Measurements from ENCODE around the gene ATXN7L1. TPM values are rescaled to one million over a fixed set of nuclear protein-coding genes. Genes with fewer than 3 reads are reported as not detected.
"Not testable (repeated sequence)": the region's sequence is repeated elsewhere in the genome, so short reads cannot be mapped to it uniquely, and the experiment has no call there.

The ATXN7L1 gene
- total and polyA plus RNA-seq, 2 donors (not counting 1 experiment from before 2014, with no cell fraction given), result 7.1 to 40.6 TPM

GRCh38 chr7:105600720-105601550, 275.5 kb downstream of the ATXN7L1 start:
- Histone ChIP-seq H2AFZ (ENCODE audit: insufficient read depth, low read depth, low read length, poor library complexity, severe bottlenecking) (no peak overlapping the region), H3K4me1 (ENCODE audit: control insufficient read depth in 2 of 2, insufficient read depth in 2 of 2, low read length in 2 of 2) (no peaks in the 10 kb centered on the region), H3K9me3 (ENCODE audit: control extremely low read depth in 1 of 3, control insufficient read depth in 2 of 3, insufficient read depth in 1 of 3, low read length in 2 of 3) (peaks cover 0 to 2% (median 0%) of the 10 kb centered on the region in 3 donors), H3K4me2 (replicated peaks; ENCODE audit: low read depth, low read length, poor library complexity, severe bottlenecking) (no peak overlapping the region), H3K79me2 (ENCODE audit: control insufficient read depth, insufficient read depth, low read length) (no peaks in the 10 kb centered on the region), H3K27ac (ENCODE audit: low read length in 2 of 2) (no peak overlapping the region), H4K20me1 (ENCODE audit: control insufficient read depth, insufficient read depth, low read length, poor library complexity, severe bottlenecking) (no peaks in the 10 kb centered on the region), H3K4me3 (ENCODE audit: control extremely low read depth in 1 of 5, extremely low read depth in 1 of 5, insufficient read depth in 1 of 5, low read depth in 2 of 5, low read length in 4 of 5) (no peak overlapping the region), H3K27me3 (replicated peaks in 1 of 4; ENCODE audit: control extremely low read depth in 1 of 4, control insufficient read depth in 3 of 4, insufficient read depth in 4 of 4, low read length in 3 of 4) (no peaks in the 10 kb centered on the region), H3K9ac (ENCODE audit: low read length) (no peak overlapping the region), H3K36me3 (replicated peaks in 1 of 2; ENCODE audit: control extremely low read depth in 1 of 2, control insufficient read depth in 1 of 2, extremely low read depth in 1 of 2, insufficient read depth in 2 of 2, low read length in 1 of 2) (no peaks in the 10 kb centered on the region)
- POLR2A ChIA-PET, result no interaction called here
- ATAC-seq (ENCODE audit: low read depth), result no peak
- H3K9me3 Mint-ChIP-seq (ENCODE audit: insufficient read depth), result no peaks in the 10 kb centered on the region
- no peak overlapping the region for H3K27ac Mint-ChIP-seq
- TF ChIP-seq EZH2 (IDR thresholded peaks at IDR 0.05; ENCODE audit: borderline replicate concordance, insufficient read depth, low read depth, low read length, poor library complexity, severe bottlenecking), result no peak
- TF ChIP-seq, protein P1, sequence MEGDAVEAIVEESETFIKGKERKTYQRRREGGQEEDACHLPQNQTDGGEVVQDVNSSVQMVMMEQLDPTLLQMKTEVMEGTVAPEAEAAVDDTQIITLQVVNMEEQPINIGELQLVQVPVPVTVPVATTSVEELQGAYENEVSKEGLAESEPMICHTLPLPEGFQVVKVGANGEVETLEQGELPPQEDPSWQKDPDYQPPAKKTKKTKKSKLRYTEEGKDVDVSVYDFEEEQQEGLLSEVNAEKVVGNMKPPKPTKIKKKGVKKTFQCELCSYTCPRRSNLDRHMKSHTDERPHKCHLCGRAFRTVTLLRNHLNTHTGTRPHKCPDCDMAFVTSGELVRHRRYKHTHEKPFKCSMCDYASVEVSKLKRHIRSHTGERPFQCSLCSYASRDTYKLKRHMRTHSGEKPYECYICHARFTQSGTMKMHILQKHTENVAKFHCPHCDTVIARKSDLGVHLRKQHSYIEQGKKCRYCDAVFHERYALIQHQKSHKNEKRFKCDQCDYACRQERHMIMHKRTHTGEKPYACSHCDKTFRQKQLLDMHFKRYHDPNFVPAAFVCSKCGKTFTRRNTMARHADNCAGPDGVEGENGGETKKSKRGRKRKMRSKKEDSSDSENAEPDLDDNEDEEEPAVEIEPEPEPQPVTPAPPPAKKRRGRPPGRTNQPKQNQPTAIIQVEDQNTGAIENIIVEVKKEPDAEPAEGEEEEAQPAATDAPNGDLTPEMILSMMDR (IDR thresholded peaks at IDR 0.05), result no peak
- H3K4me3 Mint-ChIP-seq, result no peak overlapping the region
- no peak for DNase-seq
- no peaks in the 10 kb centered on the region for H3K27me3 Mint-ChIP-seq
- H3K4me1 Mint-ChIP-seq, result no peaks in the 10 kb centered on the region
- intact Hi-C loops (cut with micrococcal nuclease), result no loop called here
- 87% methylated on average over 3 of the region's 14 CpGs for WGBS (ENCODE audit: insufficient coverage)
- CTCF ChIA-PET, result no interaction called here

GRCh38 chr7:105599551-105599950, 276.8 kb downstream of the ATXN7L1 start:
- ChIA-PET CTCF (no interaction called here), POLR2A (no interaction called here)
- Histone ChIP-seq H3K4me3 (ENCODE audit: control extremely low read depth in 1 of 5, extremely low read depth in 1 of 5, insufficient read depth in 1 of 5, low read depth in 2 of 5, low read length in 4 of 5) (no peak overlapping the region), H4K20me1 (ENCODE audit: control insufficient read depth, insufficient read depth, low read length, poor library complexity, severe bottlenecking) (no peaks in the 10 kb centered on the region), H3K27ac (ENCODE audit: low read length in 2 of 2) (no peak overlapping the region), H3K36me3 (replicated peaks in 1 of 2; ENCODE audit: control extremely low read depth in 1 of 2, control insufficient read depth in 1 of 2, extremely low read depth in 1 of 2, insufficient read depth in 2 of 2, low read length in 1 of 2) (no peaks in the 10 kb centered on the region), H3K9me3 (ENCODE audit: control extremely low read depth in 1 of 3, control insufficient read depth in 2 of 3, insufficient read depth in 1 of 3, low read length in 2 of 3) (peaks cover 0 to 2% (median 0%) of the 10 kb centered on the region in 3 donors), H3K27me3 (replicated peaks in 1 of 4; ENCODE audit: control extremely low read depth in 1 of 4, control insufficient read depth in 3 of 4, insufficient read depth in 4 of 4, low read length in 3 of 4) (no peaks in the 10 kb centered on the region), H3K4me2 (replicated peaks; ENCODE audit: low read depth, low read length, poor library complexity, severe bottlenecking) (no peak overlapping the region), H3K79me2 (ENCODE audit: control insufficient read depth, insufficient read depth, low read length) (no peaks in the 10 kb centered on the region), H3K9ac (ENCODE audit: low read length) (no peak overlapping the region), H3K4me1 (ENCODE audit: control insufficient read depth in 2 of 2, insufficient read depth in 2 of 2, low read length in 2 of 2) (no peaks in the 10 kb centered on the region), H2AFZ (ENCODE audit: insufficient read depth, low read depth, low read length, poor library complexity, severe bottlenecking) (no peak overlapping the region)
- DNase-seq (no peak), ATAC-seq (ENCODE audit: low read depth) (no peak)
- intact Hi-C loops (cut with micrococcal nuclease), result no loop called here
- 30% methylated on average over 1 of the region's 3 CpGs for WGBS (ENCODE audit: insufficient coverage)
- H3K9me3 Mint-ChIP-seq (ENCODE audit: insufficient read depth), result no peaks in the 10 kb centered on the region
- no peaks in the 10 kb centered on the region for H3K4me1 Mint-ChIP-seq
- no peaks in the 10 kb centered on the region for H3K27me3 Mint-ChIP-seq
- no peak overlapping the region for H3K27ac Mint-ChIP-seq
- TF ChIP-seq, protein P1 (IDR thresholded peaks at IDR 0.05), result no peak
- TF ChIP-seq EZH2 (IDR thresholded peaks at IDR 0.05; ENCODE audit: borderline replicate concordance, insufficient read depth, low read depth, low read length, poor library complexity, severe bottlenecking), result no peak
- no peak overlapping the region for H3K4me3 Mint-ChIP-seq

- H3K9ac ChIP-seq (ENCODE audit: low read length); H3K27ac Mint-ChIP-seq; ATAC-seq (ENCODE audit: low read depth); H3K27me3 ChIP-seq (replicated peaks in 1 of 4; ENCODE audit: control extremely low read depth in 1 of 4, control insufficient read depth in 3 of 4, insufficient read depth in 4 of 4, low read length in 3 of 4); intact Hi-C loops (cut with micrococcal nuclease); H3K9me3 ChIP-seq (ENCODE audit: control extremely low read depth in 1 of 3, control insufficient read depth in 2 of 3, insufficient read depth in 1 of 3, low read length in 2 of 3); H3K79me2 ChIP-seq (ENCODE audit: control insufficient read depth, insufficient read depth, low read length); H3K36me3 ChIP-seq (replicated peaks in 1 of 2; ENCODE audit: control extremely low read depth in 1 of 2, control insufficient read depth in 1 of 2, extremely low read depth in 1 of 2, insufficient read depth in 2 of 2, low read length in 1 of 2); H2AFZ ChIP-seq (ENCODE audit: insufficient read depth, low read depth, low read length, poor library complexity, severe bottlenecking); DNase-seq; H3K4me1 ChIP-seq (ENCODE audit: control insufficient read depth in 2 of 2, insufficient read depth in 2 of 2, low read length in 2 of 2); H3K4me2 ChIP-seq (replicated peaks; ENCODE audit: low read depth, low read length, poor library complexity, severe bottlenecking); H3K4me3 Mint-ChIP-seq; H3K4me3 ChIP-seq (ENCODE audit: control extremely low read depth in 1 of 5, extremely low read depth in 1 of 5, insufficient read depth in 1 of 5, low read depth in 2 of 5, low read length in 4 of 5); H3K4me1 Mint-ChIP-seq; H3K27me3 Mint-ChIP-seq; H4K20me1 ChIP-seq (ENCODE audit: control insufficient read depth, insufficient read depth, low read length, poor library complexity, severe bottlenecking); H3K27ac ChIP-seq (ENCODE audit: low read length in 2 of 2); POLR2A ChIA-PET; H3K9me3 Mint-ChIP-seq (ENCODE audit: insufficient read depth): not testable (repeated sequence)
- WGBS (ENCODE audit: insufficient coverage), result 88% methylated on average over 4 of the region's 8 CpGs
- CTCF ChIA-PET, result interaction anchor here (0.5 kb wide), 1 partner anchor 681 kb away, joined by 3 read pairs; no protein-coding TSS in a partner anchor
Observed at GRCh38 chr7:105599080-105599479, 277.3 kb downstream of the ATXN7L1 start.
